HG02943 (cell line): ENCODE measurements around the gene ITPRID1.

Experiments
- ATAC-seq: cut with Tn5 transposase; IDR thresholded peaks from one replicate; pipeline ENCODE4 v1.9.1; 2021; ENCODE audit warnings: mild to moderate bottlenecking, low read depth, moderate library complexity; ENCODE audit not compliant: unreplicated experiment

The ITPRID1 gene

DNA sequence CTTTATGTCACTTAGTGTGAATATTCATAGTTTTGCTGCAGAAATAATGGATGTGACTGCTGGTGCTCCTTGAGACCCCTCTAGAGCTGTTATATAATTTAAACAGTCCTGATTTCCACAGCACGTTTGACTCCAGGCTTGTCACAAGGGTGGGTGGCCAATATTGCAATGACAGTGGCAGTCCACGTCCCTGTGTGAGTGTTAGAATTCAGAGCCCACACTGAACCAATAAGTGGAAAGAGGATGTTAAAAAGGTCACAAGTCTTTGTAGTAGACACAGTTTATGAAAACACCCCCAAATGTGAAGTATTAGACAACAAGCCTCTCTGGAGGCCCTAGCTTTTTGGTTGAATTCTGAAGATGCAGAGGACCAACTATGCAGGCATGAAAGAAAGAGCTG is 175.1 kb downstream of the ITPRID1 start:
- ATAC-seq = no peak

DNA sequence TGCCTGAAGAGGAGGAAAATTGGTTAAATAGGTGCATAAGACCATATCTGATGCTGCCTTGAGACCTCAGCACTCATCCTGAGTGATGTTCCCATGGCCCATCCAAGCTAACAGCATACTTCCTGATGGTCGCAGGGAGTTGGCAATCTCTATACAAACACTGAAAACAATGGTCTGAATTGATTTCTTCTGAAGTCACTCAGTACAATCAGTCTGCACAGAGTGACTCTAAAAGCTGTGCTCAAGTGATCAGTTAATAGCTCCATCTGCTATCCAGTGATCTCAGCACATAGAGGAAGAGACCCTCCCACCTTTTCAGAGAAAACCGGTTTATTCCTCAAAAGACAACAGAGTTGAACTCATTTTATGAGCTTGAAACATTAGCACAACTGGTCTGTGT is 177.0 kb downstream of the ITPRID1 start:
- no peak for ATAC-seq

DNA sequence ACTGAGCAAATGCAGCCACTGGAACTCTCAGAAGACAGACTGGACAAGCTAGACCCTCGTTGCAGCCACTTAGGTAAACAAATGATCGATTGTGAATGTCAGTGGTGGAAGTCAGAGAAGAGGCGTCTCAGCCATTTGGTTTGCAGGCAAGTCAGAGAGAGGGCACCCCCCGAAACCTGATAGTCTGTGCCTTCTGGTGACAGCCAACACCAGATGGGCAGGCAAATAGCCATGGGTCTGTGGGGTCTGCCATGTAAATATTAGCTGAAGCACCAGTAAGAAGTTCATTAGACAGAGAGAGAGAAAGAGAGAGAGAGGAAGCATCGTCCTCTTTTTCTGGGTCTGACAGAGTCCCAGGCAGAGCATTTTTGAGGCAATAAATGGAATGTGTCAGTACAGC is 178.6 kb downstream of the ITPRID1 start:
- ATAC-seq = no peak

DNA sequence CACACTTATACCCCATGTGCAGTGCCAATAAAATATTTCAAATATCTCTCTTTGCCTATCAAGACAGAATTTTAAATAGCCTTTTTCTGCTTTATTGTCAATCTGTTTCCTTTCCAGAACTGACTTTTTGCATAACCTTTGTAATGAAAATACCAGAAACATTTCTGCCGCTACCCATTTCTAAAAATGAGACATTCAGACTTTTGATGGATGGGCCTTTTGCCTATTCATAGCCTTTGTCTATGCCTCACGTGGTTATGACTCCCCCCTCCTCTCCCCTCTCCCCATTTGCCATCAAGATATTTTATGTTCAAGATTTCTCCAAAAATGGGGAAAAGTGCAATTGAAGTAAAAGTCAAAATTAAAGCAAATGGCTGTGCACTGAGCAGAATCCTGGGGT is 179.0 kb downstream of the ITPRID1 start:
- ATAC-seq = no peak

DNA sequence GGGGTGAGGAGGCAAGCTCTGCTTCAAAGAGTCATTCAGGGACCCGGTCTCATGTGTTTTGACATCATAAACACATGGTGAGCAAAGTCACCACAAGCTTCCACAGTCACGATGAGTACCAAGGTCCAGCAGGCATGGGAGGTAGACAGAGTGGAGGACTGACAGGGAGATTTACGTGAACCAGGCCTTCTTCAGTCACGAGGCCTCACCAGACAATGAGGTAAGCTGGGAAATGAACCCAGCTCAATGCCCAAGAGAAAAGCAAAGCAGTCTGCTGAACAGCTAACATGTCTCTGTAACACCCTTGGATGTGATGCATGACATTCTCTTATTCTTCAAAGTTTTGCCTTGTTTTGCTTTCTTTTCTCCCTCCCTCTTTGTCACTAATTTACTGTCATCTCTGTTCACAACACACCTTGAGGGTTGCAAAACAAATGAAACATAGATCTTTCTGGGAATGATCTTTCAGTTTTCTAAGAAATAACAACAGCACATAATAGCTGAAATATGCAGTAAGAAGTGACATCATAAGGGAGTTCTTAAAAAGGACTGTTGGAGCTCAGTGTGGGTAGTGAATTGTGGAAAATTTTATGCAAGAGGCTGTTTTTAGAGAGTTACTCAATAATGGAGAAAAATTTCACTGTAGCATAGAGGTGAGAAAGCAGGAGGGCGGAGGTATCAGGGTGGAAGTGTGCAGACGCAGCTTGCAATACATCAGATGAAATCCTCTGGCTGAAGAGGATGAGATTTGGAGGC is 182.1 kb downstream of the ITPRID1 start:
- ATAC-seq = no peak

DNA sequence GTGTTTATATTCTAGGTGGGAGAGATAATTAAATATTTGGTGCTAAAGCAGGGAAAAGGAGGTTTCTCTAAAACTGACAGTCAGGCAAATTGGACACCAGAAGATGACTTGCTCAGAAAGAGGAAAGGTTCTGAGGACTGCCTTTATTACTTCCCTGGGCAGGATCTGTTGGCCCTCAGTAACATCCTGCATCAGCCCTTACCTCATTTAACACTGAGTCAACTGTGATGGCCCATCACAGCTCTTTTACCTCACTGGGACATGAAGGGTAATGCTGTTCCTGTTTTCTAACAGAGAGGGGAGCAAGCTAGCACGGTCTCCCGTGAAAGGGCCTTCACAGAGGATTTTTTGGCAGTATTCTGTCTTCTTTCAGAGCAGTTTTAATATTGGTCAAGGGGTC is 185.2 kb downstream of the ITPRID1 start:
- ATAC-seq = no peak

DNA sequence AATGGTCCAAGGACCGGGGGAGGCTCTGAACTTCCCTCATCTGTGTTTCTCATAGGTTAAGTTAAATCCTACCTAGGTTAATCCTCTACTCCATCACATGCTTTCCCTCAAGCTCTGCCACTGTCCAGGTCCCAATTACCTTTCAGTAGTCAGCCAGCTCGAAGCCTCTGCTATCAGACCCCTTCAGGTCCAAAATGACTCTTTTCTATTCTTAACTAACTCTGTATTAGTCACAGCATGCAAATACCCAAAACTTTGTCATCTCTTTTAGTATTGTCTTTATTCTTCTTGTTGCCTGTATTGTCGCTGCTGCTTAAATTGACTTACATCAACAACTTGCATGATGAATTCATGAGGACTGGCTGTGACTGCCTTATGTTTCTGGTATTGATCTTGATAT is 188.5 kb downstream of the ITPRID1 start:
- no peak for ATAC-seq

DNA sequence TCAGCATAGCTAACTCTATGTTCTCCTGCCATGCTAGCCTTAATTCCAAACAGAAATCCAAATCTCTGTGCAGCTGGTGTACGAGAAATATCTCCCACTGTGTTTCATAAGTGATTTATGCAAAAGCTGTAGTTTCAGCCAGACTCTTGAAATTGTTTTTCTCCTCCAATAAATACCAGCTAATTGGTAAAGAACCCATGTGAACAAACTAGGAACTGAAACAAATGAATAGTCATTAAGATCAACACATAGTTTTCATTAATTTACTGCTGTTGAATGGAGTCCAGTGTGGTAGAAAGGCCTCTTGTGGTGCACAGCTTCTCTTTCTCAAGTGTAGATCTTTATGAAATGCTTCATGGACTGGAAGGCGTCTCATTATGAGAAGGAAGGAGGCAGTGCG is 191.5 kb downstream of the ITPRID1 start:
- ATAC-seq = no peak

DNA sequence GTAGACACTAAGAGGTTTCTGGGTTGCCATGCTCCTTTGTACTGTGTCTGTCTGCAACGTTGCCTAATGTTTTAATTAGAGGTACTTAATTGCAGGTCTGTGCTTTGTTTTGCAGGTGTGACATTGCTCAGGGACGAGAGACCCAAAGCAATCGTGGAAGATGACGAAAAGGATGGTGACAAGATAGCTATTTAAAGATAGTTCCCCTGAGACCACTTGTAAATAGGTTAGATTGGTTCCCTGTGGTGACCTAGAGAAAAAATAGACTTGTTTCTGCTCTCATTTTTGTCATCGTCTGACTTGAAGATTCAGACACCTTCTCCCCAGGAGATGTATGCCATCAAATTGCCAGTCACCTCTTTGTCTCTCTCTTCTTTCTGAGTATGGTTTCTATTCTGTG is 193.2 kb downstream of the ITPRID1 start:
- ATAC-seq = no peak
